Measurements from ENCODE around the gene GFI1. TPM values are rescaled to one million over a fixed set of nuclear protein-coding genes. Genes with fewer than 3 reads are reported as not detected.

GFI1 gene
- polyA plus RNA-seq, 3 donors: 0.14 to 0.30 (median 0.26) TPM

Other genes starting within 250 kb of the GFI1 start
- gene GLMN, start 187.9 kb downstream of the GFI1 start, polyA plus RNA-seq (ENCODE audit: insufficient read length in 3 of 3): 10 to 100 TPM; 19.6 to 20.6 (median 20.3) TPM
- gene RPAP2, start 187.9 kb downstream of the GFI1 start, polyA plus RNA-seq (ENCODE audit: insufficient read length in 3 of 3): 10 to 100 TPM; 30.3 to 36.0 (median 34.2) TPM